ENCODE measurements around the gene WDR89.
"Not testable (repeated sequence)": the region's sequence is repeated elsewhere in the genome, so short reads cannot be mapped to it uniquely, and the experiment has no call there.

The WDR89 gene

GRCh38 chr14:63654346-63654745 is 12.7 kb upstream of the WDR89 start:
- no peak for DNase-seq (ENCODE audit: low read depth, low spot score)

- DNase-seq (ENCODE audit: low read depth, low spot score) = no peak
These were observed 10.7 kb upstream of the WDR89 start for GRCh38 chr14:63652406-63652805.

DNA sequence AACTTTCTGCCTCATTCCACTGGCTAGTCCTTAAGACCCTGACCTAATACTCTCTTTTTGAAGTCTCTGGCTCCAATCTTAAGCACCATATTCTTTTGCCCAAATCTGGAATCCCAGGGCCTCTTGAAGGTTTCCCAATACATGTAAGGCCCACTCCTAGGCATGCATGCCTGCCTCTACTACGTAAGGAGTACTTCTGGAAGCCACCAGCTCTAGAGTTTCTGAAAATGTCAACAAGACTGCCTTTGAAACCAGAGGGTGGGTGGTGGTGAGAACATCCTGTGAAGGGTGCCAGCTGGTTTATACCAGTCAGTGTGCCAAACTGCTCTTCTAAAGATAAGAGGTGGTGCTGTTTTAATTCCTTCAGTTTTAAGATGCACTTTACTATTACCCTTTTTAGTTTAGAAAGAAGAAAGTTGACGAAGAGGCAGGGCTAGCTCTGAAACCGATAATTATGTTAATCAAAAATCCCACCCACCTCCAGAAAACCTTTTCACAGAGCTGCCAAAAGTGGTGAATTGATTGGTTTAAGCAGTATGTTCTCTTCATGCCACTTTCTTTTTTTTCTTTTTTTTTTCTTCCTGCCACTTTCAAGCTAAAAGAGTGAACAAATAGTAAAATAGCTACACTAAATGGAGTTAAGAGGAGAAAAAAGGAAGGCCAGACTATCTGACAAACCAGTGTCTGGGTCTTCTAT is 8.7 kb upstream of the WDR89 start:
- DNase-seq (ENCODE audit: low read depth, low spot score) = no peak

DNA sequence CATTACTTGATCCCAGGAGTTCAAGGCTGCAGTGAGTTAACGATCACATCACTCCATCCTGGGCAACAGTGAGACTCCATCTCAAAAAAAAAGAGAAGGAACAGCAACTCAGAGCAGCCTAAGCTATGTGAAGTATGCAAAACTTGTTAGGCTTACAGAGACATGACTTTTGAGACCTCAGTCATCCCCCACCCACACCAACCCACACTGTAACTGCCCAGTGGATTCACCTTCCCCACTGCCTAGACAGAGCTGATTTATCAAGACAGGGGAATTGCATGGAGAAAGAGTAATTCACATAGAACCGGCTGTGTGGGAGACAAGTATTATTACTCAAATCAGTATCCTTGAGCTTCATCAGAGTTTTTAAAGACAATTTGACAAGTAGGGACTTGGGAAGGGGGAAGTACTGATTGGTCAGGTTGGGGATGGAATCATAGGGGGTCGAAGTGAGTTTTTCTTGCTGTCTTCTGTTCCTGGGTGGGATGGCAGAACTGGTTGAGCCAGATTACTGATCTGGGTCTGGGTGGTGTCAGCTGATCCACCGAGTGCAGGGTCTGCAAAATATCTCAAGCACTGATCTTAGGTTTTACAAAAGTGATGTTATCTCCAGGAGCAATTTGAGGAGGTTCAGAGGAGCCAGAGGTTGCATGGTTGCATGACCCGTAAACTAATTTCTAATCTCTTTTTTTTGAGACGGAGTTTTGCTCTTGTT is 6.2 kb upstream of the WDR89 start:
- DNase-seq (ENCODE audit: low read depth, low spot score) = no peak

GRCh38 chr14:63644741-63645140 is 3.1 kb upstream of the WDR89 start:
- DNase-seq (ENCODE audit: low read depth, low spot score) = no peak

GRCh38 chr14:63642656-63643382 is 1.1 kb upstream of the WDR89 start:
- no peak for DNase-seq (ENCODE audit: low read depth, low spot score)

DNA sequence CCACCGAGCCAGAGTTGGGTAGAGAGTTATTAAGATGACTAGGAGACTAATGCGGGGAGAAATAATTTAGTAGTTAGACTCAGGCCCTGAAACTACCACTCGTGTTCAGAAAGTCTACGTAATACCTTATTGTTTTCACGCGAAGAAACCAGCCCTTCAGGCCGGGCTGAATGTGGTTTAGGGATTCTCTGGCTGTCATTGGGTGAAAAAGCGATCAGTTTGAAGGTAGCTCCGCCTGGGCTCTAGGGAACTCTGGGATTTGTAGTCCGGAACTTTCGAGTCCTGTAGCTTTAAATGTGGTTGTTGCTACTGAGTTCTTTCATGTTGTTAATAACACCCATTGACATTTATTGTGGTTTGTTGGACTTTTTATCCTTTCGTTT is 549 bp upstream of the WDR89 start:
- peak; percentile 80 for DNase-seq (ENCODE audit: low read depth, low spot score)

DNA sequence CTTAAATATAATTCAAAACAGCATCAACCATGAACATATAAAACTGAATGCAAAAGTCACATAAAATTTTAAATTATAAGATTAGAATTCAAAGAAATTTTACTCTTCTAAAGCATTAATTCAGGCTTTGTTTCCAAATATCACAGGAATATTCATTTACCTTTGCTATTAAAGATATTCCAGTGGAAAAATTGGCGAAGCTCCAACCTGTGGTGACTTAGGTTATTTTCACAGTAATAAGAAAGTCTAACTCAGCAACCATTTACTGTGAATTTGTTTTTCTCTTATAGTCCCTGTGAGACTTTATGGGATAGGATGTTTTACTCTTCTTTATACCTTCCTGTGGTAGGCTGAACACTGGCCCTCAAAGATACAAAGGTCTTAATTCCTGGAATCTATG is 3.2 kb downstream of the WDR89 start:
- DNase-seq (ENCODE audit: low read depth, low spot score) = no peak

GRCh38 chr14:63636094-63636635 is 5.5 kb downstream of the WDR89 start:
- DNase-seq (ENCODE audit: low read depth, low spot score) = not testable (repeated sequence)

DNA sequence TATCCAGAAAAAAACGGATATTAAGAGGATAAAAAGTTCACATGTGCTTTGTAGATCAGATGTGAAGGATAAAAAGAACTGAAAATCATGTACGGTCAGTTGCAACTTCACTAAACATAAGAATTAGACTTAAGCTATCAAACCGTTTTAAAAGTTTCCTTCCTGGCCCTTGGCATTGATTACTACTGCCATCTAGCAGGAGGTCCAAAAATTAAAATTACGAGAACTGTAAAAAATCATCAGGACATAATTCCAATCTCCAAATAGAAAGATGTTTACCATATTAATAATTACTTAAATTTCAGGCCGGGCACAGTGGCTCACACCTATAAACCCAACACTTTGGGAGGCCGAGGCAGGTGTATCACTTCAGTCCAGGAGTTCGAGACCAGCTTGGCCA is 7.9 kb downstream of the WDR89 start:
- DNase-seq (ENCODE audit: low read depth, low spot score) = no peak

DNA sequence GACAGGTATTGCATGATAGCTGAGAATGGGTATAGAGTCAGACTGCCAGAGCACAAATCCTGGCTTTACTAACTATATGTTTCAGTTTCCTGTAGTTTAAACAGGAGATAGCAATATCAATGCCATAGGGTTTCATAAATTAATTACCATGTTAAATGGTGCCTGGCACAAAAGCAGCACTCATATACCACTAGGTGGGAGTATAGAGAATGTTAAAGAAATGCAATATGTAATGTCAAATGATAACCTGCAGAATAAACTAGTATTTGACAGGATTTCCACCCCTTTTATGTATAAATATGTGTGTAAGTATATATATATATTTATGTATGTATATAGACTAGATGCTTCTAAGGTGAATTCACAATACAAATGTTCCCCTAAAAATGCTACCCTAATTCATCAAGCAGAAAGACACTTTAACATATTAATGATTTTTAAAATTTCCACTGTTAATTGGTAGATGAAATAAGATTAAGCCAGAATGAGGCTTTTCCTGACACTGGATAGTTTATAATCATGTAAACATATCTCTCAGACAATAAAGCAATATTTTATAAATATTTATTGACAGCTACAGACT is 8.6 kb downstream of the WDR89 start:
- no peak for DNase-seq (ENCODE audit: low read depth, low spot score)

DNA sequence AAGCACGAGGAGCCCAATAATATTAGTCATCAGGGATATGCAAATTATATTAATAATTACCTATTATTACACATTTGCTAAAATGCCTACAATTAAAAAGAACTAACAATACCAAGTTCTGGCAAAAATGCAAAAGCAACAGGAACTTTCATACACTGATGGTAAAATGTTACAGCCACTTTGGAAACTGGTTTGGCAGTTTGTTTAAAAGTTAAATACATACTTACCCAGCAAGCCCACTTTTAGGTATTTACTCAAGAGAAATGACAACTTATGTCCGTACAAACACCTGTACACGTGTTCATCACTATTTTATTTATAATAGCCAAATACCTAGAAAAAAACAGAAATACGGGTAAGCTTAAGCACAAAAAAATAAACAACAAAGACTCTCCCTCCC is 17.0 kb downstream of the WDR89 start:
- no peak for DNase-seq (ENCODE audit: low read depth, low spot score)

DNA sequence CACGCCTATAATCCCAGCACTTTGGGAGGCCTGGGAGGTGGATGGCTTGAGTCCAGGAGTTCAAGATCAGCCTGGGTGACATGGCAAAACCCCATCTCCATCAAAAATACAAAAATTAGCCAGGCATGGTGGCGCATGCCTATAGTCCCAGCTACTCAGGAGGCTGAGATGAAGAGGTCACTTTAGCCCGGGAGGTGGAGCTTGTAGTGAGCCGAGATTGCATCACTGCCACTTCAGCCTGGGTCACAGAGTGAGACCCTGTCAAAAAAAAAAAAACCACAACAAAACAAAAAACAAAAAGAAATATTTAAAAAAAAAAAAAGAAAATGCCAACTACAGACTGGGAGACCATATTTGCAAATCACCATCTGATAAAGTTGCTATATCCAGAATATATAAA is 17.5 kb downstream of the WDR89 start:
- DNase-seq (ENCODE audit: low read depth, low spot score) = no peak

GRCh38 chr14:63621975-63622374 is 19.7 kb downstream of the WDR89 start:
- DNase-seq (ENCODE audit: low read depth, low spot score) = not testable (repeated sequence)

DNA sequence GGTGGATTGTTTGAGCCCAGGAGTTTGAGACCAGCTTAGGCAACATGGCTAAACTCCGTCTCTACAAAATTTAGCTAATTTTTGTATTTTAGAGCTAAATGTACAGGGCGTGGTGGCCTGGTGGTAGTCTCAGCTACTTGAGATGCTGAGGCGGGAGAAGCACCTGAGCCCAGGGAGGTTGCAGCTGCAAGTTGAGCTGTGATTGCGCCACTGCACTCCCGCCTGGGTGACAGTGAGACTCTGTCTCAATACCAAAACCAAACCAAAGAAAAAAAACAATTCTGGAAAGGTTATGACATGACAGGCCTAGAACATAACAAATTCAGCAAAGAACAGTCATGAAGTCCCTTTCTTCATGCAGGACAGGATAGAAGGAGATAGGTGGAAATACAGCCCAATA is 25.7 kb downstream of the WDR89 start:
- no peak for DNase-seq (ENCODE audit: low read depth, low spot score)

DNA sequence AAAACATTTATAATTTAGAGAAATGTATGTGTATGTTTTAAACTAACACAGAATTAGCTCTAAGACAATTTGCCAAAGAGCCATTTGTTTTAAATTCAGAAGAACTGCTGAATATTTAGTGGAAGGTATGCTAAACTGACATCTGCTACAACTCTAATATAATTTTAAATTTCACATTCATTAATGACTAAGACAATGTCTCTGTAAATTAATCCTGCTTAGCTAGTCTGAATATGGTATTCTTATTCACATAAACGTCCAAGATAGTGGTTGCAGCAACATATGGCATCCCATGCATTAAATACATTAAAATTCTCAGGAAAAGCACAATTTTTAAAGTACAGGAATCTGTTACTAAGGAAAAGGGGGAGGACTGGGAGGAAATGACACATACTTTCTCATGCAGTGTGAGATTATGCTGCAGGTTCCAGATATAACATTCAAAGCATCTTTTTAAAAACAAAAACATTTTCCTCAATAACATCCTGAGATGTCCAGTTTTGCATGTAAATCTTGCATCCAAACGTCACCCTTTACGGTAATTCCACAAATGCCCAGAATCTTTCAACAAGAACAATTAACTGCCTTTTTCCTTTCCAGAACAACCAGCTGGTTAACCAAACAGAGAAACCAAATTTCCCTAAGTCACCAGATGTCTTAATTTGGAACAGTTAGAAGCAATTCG is 26.9 kb downstream of the WDR89 start:
- DNase-seq (ENCODE audit: low read depth, low spot score) = no peak

- no peak for DNase-seq (ENCODE audit: low read depth, low spot score)
These were observed 30.6 kb downstream of the WDR89 start for GRCh38 chr14:63611078-63611477.

GRCh38 chr14:63605041-63605532 is 36.6 kb downstream of the WDR89 start:
- no peak for DNase-seq (ENCODE audit: low read depth, low spot score)

DNA sequence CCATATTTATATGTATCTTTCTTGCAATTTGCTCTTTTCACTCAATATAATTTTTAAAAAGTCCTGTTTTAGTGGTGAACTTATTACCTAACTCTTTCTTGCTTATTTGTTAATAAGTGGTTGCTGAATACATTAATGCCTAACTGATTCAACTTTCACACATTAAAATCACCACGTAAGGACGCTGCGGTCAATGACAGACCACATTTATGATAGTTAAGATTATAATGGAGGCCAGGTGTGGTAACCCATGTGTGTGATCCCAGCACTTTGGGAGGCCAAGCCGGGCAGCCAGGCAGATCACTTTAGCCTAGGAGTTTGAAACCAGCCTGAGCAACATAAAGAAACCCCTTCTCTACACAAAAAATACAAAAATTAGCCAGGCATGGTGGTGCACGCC is 37.0 kb downstream of the WDR89 start:
- DNase-seq (ENCODE audit: low read depth, low spot score) = no peak

DNA sequence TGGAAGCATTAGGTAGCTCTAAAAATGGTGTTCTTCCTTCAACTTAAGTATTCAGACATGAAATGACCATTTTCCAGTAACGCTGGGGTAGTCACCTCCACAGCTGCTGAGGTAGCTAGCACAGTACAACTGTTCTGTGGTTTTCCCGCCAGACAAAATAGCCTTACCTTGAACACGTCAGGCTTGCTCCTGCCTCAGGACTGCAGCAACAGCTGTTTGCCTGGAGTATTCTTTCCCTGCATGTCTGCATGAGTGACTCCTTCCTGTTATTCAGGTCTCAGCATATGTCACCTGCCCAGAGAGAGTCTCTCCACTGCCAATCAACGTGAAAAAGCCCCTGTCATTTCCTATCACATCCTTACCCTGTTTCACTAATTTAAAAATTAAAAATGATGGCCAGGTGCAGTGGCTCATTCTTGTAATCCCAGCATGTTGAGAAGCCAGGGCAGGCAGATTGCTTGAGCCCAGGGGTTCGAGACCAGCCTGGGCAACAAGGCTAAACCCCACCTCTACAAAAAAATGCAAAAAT is 37.9 kb downstream of the WDR89 start:
- DNase-seq (ENCODE audit: low read depth, low spot score) = no peak

DNA sequence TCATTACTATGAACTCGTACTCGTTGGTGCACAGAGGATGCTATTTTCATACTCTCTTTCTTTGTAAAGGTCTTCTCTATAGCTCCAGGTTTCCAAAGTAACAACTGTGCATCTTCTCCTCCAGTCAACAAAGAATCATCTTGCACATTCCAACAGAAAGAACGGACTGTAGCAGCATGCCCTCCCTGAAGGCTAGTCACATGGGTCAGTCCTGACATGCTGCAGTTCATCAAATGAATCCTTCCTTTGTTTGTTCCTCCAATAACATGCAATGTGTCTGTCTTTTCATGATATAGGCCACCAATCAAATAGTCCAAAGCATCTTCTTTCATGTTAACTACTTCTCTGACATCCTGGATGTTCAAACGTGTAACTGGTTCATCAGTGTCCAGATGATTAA is 42.9 kb downstream of the WDR89 start:
- no peak for DNase-seq (ENCODE audit: low read depth, low spot score)
